IPS DF 6.9 (cell line): ENCODE results near the gene PROC.
"Not testable (repeated sequence)": the region's sequence is repeated elsewhere in the genome, so short reads cannot be mapped to it uniquely, and the experiment has no call there.

Experiments
- DNase-seq: peaks from one replicate; pipeline ENCODE4 v3.0.0-alpha.2; 2013; ENCODE audit warnings: low read depth, low spot score
- H3K27ac ChIP-seq: one replicate; pipeline ENCODE4 v1.5.1; 2013; ENCODE audit warnings: low read length, control low read depth
- H3K27me3 ChIP-seq: 2 replicates; pipeline ENCODE4 v1.6.1; 2013; ENCODE audit warnings: mild to moderate bottlenecking, low read length; ENCODE audit not compliant: control insufficient read depth, insufficient read depth
- H3K36me3 ChIP-seq: 2 replicates; pipeline ENCODE4 v1.6.1; 2013; ENCODE audit warnings: low read length; ENCODE audit not compliant: control insufficient read depth, insufficient read depth
- H3K4me1 ChIP-seq: 2 replicates; pipeline ENCODE4 v1.6.1; 2013; ENCODE audit warnings: low read length; ENCODE audit not compliant: control insufficient read depth, insufficient read depth
- H3K4me3 ChIP-seq: 2 replicates; pipeline ENCODE4 v1.5.1; 2013; ENCODE audit warnings: mild to moderate bottlenecking, low read length
- H3K9me3 ChIP-seq: 2 replicates; pipeline ENCODE4 v1.6.1; 2013; ENCODE audit warnings: low read length, inconsistent platforms; ENCODE audit not compliant: control insufficient read depth, insufficient read depth
- WGBS: extraction: QIAGEN DNeasy Blood & Tissue Kit; methylation state at CpG from one replicate; pipeline ENCODE4 v1.1.7; 2013; ENCODE audit warnings: mixed read lengths, missing lambda C conversion rate; ENCODE audit not compliant: insufficient read length, insufficient coverage; 5-methylcytosine and 5-hydroxymethylcytosine counted together

PROC gene

DNA sequence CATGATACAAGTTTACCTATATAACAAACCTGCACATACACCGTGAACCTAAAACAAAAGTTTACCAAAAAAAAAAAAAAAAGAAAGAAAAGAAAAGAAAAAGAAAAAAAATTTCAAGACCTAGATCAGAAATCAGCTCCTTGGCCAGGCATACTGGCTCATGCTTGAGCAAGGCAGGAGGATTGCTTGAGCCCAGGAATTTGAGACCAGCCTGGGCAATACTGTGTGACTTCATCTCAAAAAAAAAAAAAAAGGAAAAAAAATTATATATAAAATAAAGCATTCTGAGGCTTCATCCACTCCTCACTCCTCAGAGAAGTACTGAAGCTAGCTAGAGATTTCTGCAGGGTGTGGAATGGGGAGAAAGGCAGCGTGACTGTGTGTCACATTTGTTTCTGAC is 11.8 kb upstream of the PROC start:
- Histone ChIP-seq H3K27ac (no peak overlapping the region), H3K4me1 (0 out of 2 replicates have a peak, but pooled peaks cover 1% of the 10 kb centered on the region), H3K27me3 (no peaks in the 10 kb centered on the region), H3K4me3 (no peak overlapping the region), H3K36me3 (no peaks in the 10 kb centered on the region), H3K9me3 (no peaks in the 10 kb centered on the region)
- DNase-seq = no peak
- no CpG with 5 or more reads among the region's 2 CpGs for whole genome bisulfite sequencing

DNA sequence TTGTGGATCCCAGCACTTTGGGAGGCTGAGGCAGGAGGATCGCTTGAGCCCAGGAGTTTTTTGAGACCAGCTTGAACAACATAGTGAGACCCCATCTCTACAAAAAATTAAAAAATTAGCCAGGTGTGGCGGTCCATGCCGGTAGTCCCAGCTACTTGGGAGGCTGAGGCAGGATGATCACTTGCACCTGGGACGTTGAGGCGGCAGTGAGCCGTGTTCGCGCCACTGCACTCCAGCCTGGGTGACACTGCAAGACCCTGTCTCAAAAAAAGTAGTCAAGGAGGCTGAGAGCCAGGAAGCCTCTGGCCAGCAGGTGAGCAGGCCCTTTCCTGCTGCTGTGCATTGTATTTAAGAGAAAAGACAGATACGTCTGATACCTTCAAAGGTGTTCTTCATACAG is 11.1 kb upstream of the PROC start:
- no peaks in the 10 kb centered on the region for H3K9me3 ChIP-seq
- H3K27ac ChIP-seq = no peak overlapping the region
- H3K36me3 ChIP-seq = no peaks in the 10 kb centered on the region
- H3K4me1 ChIP-seq = 0 out of 2 replicates have a peak, but pooled peaks cover 1% of the 10 kb centered on the region
- no CpG with 5 or more reads among the region's 9 CpGs for WGBS
- no peak for DNase-seq
- H3K4me3 ChIP-seq = no peak overlapping the region
- no peaks in the 10 kb centered on the region for H3K27me3 ChIP-seq

DNA sequence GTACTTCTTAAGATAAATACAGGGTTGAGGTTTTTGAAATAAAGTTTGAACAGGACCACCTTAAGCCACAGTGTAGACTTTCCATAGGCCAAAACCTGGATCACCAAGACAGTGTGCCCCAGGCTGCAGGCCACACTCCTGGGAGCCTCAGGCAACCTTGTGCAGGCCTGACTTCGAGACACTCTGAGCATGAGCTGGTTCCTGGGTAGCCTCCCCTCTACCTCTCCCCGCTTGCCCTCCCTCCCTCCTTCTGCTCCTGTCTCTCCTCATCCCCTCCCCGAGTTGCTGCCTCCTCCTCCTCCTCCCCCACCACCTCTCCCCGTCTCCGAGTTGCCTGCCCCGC is 10.6 kb upstream of the PROC start:
- H3K27ac ChIP-seq = no peak overlapping the region
- peak overlapping the region; percentile 71; the same call in 1 of the 2 replicates for H3K4me3 ChIP-seq
- no peaks in the 10 kb centered on the region for H3K36me3 ChIP-seq
- DNase-seq = no peak
- no peaks in the 10 kb centered on the region for H3K9me3 ChIP-seq
- H3K4me1 ChIP-seq = 0 out of 2 replicates have a peak, but pooled peaks cover 1% of the 10 kb centered on the region
- no peaks in the 10 kb centered on the region for H3K27me3 ChIP-seq
- no CpG with 5 or more reads among the region's 6 CpGs for WGBS

DNA sequence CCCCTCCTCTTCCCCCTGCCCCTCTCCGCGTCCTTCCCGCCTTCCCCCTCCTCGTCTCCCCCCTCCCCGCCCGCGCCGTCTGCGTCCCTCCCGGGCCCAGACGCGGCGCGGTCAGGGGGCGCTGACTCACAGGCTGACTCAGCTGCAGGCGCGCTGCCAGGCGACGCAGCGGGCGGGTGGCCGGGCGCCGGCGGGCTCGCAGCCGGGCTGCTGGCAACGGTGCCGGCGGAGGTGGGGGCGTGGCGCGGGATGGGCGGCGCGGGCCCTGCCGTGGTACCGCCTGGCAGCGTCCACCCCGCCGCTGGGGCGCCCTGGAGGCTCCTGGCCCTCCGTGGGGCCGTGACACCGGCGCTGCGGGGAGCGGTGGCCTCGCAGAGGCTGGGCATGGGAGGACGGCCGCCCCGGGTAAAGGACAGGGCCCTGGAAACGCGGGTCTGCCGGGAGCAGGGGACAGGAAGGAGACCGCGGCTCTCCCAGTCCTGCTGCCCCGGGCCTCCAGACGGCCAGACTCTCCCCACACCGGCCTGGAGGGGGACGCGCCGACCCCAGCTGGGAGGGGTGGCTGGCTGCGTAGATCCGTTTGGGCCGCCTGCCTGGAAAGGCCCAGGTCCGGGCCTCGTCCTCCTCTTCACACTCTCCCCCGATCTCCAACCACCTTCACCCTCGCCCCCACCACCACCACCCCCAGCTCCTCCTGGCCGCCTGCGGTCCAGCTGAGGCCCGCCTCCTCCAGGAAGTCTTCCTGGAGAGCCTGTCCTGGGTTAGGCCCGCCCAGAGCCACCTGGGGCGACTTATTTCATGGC is 10.0 kb upstream of the PROC start:
- no peak for DNase-seq
- H3K4me1 ChIP-seq = 0 out of 2 replicates have a peak, but pooled peaks cover 1% of the 10 kb centered on the region
- peak overlapping the region; percentile 71 for H3K4me3 ChIP-seq
- H3K27ac ChIP-seq = no peak overlapping the region
- no peaks in the 10 kb centered on the region for H3K9me3 ChIP-seq
- no peaks in the 10 kb centered on the region for H3K36me3 ChIP-seq
- WGBS = no CpG with 5 or more reads among the region's 75 CpGs
- H3K27me3 ChIP-seq = no peaks in the 10 kb centered on the region

DNA sequence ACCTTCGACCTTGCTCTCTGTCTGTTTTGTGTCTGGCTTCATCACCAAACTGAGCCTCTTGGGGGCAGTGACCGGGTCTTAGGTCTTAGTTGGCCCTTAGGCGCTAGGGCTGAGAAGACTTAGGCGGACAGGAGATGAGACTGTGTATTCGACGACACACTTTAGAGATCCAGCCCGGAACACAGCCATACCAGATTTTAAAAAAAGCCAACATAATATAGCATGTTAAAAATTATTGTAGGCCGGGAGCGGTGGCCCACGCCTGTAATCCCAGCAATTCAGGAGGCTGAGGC is 9.5 kb upstream of the PROC start:
- Histone ChIP-seq H3K27me3 (no peaks in the 10 kb centered on the region), H3K4me1 (0 out of 2 replicates have a peak, but pooled peaks cover 1% of the 10 kb centered on the region), H3K4me3 (peak overlapping the region; percentile 71; the same call in 1 of the 2 replicates), H3K9me3 (no peaks in the 10 kb centered on the region), H3K36me3 (no peaks in the 10 kb centered on the region), H3K27ac (no peak overlapping the region)
- no CpG with 5 or more reads among the region's 10 CpGs for WGBS
- no peak for DNase-seq

DNA sequence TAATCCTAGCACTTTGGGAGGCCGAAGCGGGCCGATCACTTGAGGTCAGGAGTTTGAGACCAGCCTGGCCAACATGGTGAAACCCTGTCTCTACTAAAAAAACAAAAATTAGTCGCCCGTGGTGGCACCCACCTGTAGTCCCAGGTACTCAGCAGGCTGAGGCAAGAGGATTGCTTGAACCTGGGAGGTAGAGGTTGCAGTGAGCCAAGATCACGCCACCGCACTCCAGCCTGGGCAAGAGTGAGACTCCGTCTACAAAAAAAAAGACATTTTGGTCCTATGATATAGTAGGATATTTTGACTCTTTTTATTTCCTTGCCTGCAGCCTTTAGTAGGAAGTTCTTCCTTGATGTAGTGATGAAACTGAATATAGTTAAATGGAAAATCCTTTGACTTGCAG is 8.5 kb upstream of the PROC start:
- H3K27ac ChIP-seq, H3K4me3 ChIP-seq, H3K4me1 ChIP-seq, DNase-seq, H3K9me3 ChIP-seq, H3K27me3 ChIP-seq, H3K36me3 ChIP-seq: not testable (repeated sequence)
- WGBS = no CpG with 5 or more reads among the region's 8 CpGs

DNA sequence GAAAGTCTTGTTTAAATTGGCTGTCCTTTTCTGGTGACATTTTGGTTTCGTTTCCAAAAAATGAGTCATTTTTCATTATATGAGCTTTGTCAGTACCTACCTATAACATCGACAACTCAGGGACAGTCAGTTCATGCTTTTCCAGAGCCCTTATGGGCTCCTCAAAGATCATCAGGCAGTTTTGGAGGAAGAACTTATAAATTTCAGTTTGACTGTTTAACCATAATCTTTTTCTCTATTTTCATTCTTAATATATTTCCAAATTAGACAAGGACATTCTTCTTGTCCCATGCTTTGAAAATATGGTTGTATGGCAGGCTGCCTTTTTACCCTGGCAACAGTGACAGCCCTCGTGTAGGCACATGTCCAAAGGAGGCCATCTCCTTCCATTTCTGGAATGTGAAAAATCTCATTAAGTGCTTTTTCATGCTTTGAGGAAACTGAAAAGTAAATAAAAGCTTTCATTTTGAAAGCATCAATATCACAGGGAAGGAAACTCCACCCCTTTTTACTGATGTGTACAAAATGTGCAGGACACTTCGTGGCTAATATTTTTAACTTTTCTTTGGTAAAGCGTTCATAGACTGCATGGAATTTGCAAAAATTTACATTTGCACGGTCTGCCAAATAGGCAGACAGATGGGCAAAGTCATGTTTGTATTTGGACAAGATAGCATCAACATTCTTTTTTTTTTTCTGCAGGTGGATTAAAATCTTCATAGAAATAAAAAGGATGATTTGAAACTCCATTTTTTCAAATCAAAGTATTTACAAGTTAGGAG is 7.2 kb upstream of the PROC start:
- Histone ChIP-seq H3K9me3 (no peaks in the 10 kb centered on the region), H3K27ac (no peak overlapping the region), H3K4me1 (0 out of 2 replicates have a peak, but pooled peaks cover 1% of the 10 kb centered on the region), H3K4me3 (no peak overlapping the region), H3K36me3 (no peaks in the 10 kb centered on the region), H3K27me3 (peaks cover 2% of the 10 kb centered on the region; the same call in 1 of the 2 replicates)
- no CpG with 5 or more reads among the region's 6 CpGs for WGBS
- DNase-seq = no peak

DNA sequence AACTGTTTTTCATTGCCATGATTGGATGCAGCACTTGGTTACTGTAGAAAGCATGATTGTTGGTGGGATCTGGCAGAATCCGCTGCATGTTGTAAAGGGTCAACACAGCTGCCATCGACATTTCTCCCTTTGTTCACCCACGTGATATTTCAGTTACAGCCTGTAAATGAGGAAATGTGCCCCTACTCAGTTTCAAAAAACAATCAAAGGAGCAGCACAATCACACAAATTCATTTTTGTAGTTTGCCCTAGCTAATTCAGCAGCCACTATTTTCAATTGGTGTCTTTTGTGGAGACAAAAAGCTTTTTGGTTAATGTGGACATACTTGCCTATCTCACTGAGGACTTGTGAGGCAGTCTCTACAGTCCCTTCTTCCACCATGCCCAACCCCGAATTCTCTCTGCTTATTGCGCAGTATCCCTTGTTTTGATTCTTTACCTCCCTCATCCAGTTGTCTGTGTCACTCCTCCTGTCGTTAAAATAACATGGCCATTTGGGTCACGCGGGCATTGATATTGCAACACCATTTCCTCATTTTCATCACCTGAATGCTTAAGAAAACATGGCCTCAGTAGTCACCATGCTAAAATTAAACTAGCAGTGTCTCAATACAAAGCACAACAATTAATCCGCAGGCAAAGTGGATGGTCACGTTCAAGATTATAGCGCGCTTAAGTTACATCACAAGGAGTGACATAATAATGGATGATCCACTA is 6.4 kb upstream of the PROC start:
- DNase-seq = no peak
- WGBS = no CpG with 5 or more reads among the region's 12 CpGs
- no peak overlapping the region for H3K27ac ChIP-seq

DNA sequence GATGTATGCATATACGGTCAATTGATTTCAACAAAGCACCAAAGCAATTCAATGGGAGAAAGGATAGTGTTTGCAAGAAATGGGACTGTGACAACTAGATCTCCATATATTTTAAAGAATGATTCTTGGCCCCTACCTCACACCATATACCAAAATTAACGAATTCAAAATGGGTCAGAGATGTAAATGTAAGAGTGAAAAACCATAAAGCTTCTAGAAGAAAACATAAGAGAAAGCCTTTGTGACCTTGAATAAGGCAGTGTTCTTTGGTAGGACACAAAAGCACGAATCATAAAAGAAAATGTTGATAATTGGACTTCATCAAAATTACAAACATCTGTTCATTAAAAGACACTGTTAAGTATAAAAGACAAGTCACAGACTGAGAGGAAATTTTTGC is 5.0 kb upstream of the PROC start:
- H3K9me3 ChIP-seq = no peaks in the 10 kb centered on the region
- H3K4me3 ChIP-seq = no peak overlapping the region
- no peak for DNase-seq
- no peak overlapping the region for H3K27ac ChIP-seq
- H3K27me3 ChIP-seq = peaks cover 9% of the 10 kb centered on the region; the same call in 1 of the 2 replicates
- H3K36me3 ChIP-seq = no peaks in the 10 kb centered on the region
- no peaks in the 10 kb centered on the region for H3K4me1 ChIP-seq
- WGBS = no CpG with 5 or more reads among the region's 3 CpGs

More for the DNA sequence above, 6.4 kb upstream of the PROC start:
- Histone ChIP-seq H3K4me1 (0 out of 2 replicates have a peak, but pooled peaks cover 1% of the 10 kb centered on the region), H3K4me3 (no peak overlapping the region), H3K9me3 (no peaks in the 10 kb centered on the region), H3K27me3 (peaks cover 7% of the 10 kb centered on the region; the same call in 1 of the 2 replicates), H3K36me3 (no peaks in the 10 kb centered on the region)
